ENCODE measurements around the gene GHRHR. TPM values are rescaled to one million over a fixed set of nuclear protein-coding genes. Genes with fewer than 3 reads are reported as not detected.

GHRHR gene
- total RNA-seq, 1 experiment from 2014 or later: not detected

GRCh38 chr7:31002256-31002655 lies 38.5 kb downstream of the GHRHR start:
- H3K79me2 ChIP-seq (ENCODE audit: low read depth): no peaks in the 10 kb centered on the region
- TF ChIP-seq CTCF (conservative IDR thresholded peaks at IDR 0.05) (no peak), EZH2 (IDR thresholded peaks at IDR 0.05; ENCODE audit: low read depth) (no peak)
- POLR2A ChIA-PET (ENCODE audit: unreplicated experiment): no interaction called here
- no peaks in the 10 kb centered on the region for H3F3A ChIP-seq (ENCODE audit: insufficient read depth, low read depth)
- H3K4me3 ChIP-seq: no peak overlapping the region
- H3K36me3 ChIP-seq (ENCODE audit: low read depth): no peaks in the 10 kb centered on the region
- H2AFZ ChIP-seq: no peak overlapping the region
- BruUV-seq (replicated peaks): no TSS peak
- H3K27ac ChIP-seq: no peak overlapping the region
- H3K4me1 ChIP-seq (replicated peaks; ENCODE audit: insufficient read depth): no peaks in the 10 kb centered on the region
- H3K9me3 ChIP-seq (ENCODE audit: insufficient read depth, low read depth): no peaks in the 10 kb centered on the region
- no peak for DNase-seq
- H3K4me2 ChIP-seq: no peak overlapping the region
- CTCF ChIA-PET: no interaction called here
- H4K20me1 ChIP-seq (ENCODE audit: insufficient read depth): no peaks in the 10 kb centered on the region
- intact Hi-C loops (cut with micrococcal nuclease; ENCODE audit: unreplicated experiment): no loop called here
- peaks cover 95% of the 10 kb centered on the region for H3K27me3 ChIP-seq (ENCODE audit: insufficient read depth, low read depth)
- no peaks in the 10 kb centered on the region for H3K9me2 ChIP-seq (ENCODE audit: insufficient read depth)

GRCh38 chr7:31003097-31003496 lies 39.3 kb downstream of the GHRHR start:
- H3K4me3 ChIP-seq: no peak overlapping the region
- no TSS peak for BruUV-seq (replicated peaks)
- H3K27me3 ChIP-seq (ENCODE audit: insufficient read depth, low read depth): peaks cover 99% of the 10 kb centered on the region
- H4K20me1 ChIP-seq (ENCODE audit: insufficient read depth): no peaks in the 10 kb centered on the region
- H3F3A ChIP-seq (ENCODE audit: insufficient read depth, low read depth): no peaks in the 10 kb centered on the region
- H2AFZ ChIP-seq: no peak overlapping the region
- no peak overlapping the region for H3K27ac ChIP-seq
- no peak for DNase-seq
- H3K36me3 ChIP-seq (ENCODE audit: low read depth): no peaks in the 10 kb centered on the region
- no peaks in the 10 kb centered on the region for H3K79me2 ChIP-seq (ENCODE audit: low read depth)
- no peaks in the 10 kb centered on the region for H3K9me2 ChIP-seq (ENCODE audit: insufficient read depth)
- POLR2A ChIA-PET (ENCODE audit: unreplicated experiment): no interaction called here
- CTCF ChIA-PET: no interaction called here
- H3K9me3 ChIP-seq (ENCODE audit: insufficient read depth, low read depth): no peaks in the 10 kb centered on the region
- no peak overlapping the region for H3K4me2 ChIP-seq
- intact Hi-C loops (cut with micrococcal nuclease; ENCODE audit: unreplicated experiment): no loop called here
- H3K4me1 ChIP-seq (replicated peaks; ENCODE audit: insufficient read depth): no peaks in the 10 kb centered on the region
- TF ChIP-seq EZH2 (IDR thresholded peaks at IDR 0.05; ENCODE audit: low read depth): no peak
- TF ChIP-seq CTCF (conservative IDR thresholded peaks at IDR 0.05): no peak

- POLR2A ChIA-PET (ENCODE audit: unreplicated experiment): no interaction called here
- Histone ChIP-seq H3K27me3 (ENCODE audit: insufficient read depth, low read depth) (peaks cover 99% of the 10 kb centered on the region), H3K9me3 (ENCODE audit: insufficient read depth, low read depth) (no peaks in the 10 kb centered on the region), H3F3A (ENCODE audit: insufficient read depth, low read depth) (no peaks in the 10 kb centered on the region), H3K27ac (no peak overlapping the region), H3K4me1 (replicated peaks; ENCODE audit: insufficient read depth) (no peaks in the 10 kb centered on the region), H2AFZ (no peak overlapping the region), H3K4me3 (no peak overlapping the region), H4K20me1 (ENCODE audit: insufficient read depth) (no peaks in the 10 kb centered on the region), H3K9me2 (ENCODE audit: insufficient read depth) (no peaks in the 10 kb centered on the region), H3K4me2 (no peak overlapping the region), H3K36me3 (ENCODE audit: low read depth) (no peaks in the 10 kb centered on the region), H3K79me2 (ENCODE audit: low read depth) (no peaks in the 10 kb centered on the region)
- no peak for DNase-seq
- intact Hi-C loops (cut with micrococcal nuclease; ENCODE audit: unreplicated experiment): no loop called here
- no TSS peak for BruUV-seq (replicated peaks)
- CTCF ChIA-PET: no interaction called here
- no peak for TF ChIP-seq EZH2 (IDR thresholded peaks at IDR 0.05; ENCODE audit: low read depth)
- TF ChIP-seq CTCF (conservative IDR thresholded peaks at IDR 0.05): no peak
Measured at GRCh38 chr7:31003721-31004120, 40.0 kb downstream of the GHRHR start.

Measured in PC-9 (cell line).